ENCODE results near the gene SORCS3. TPM values are rescaled to one million over a fixed set of nuclear protein-coding genes. Genes with fewer than 3 reads are reported as not detected.

Gene SORCS3
- total and polyA plus RNA-seq, 2 of the 4 experiments (the other 2 are of a cell fraction), result not detected

GRCh38 chr10:104920476-104920875 lies 279.4 kb downstream of the SORCS3 start:
- H3K27me3 ChIP-seq (ENCODE audit: control insufficient read depth, insufficient read depth, low read length), result no peaks in the 10 kb centered on the region
- BruUV-seq (replicated peaks), result no TSS peak
- no peak overlapping the region for H3K4me3 ChIP-seq (ENCODE audit: insufficient read depth, low read depth, low read length)
- H2BK20ac ChIP-seq (ENCODE audit: low read depth, low read length), result no peak overlapping the region
- H3K56ac ChIP-seq (ENCODE audit: extremely low read depth, insufficient read depth, low read length), result no peak overlapping the region
- no peak overlapping the region for H2AFZ ChIP-seq (replicated peaks; ENCODE audit: low read length, poor library complexity)
- no peak overlapping the region for H3K23ac ChIP-seq (ENCODE audit: low read depth, low read length)
- in situ Hi-C loops (cut with MboI; ENCODE audit: low sequenced_read_pairs), result no loop called here
- no peak overlapping the region for H2AK9ac ChIP-seq (replicated peaks; ENCODE audit: low read depth, low read length, poor library complexity)
- POLR2A ChIA-PET (ENCODE audit: unreplicated experiment), result no interaction called here
- peaks cover 13% of the 10 kb centered on the region; the same call in 1 of the 2 replicates for H3K9me3 ChIP-seq (ENCODE audit: control insufficient read depth, insufficient read depth, low read length)
- intact Hi-C loops (cut with micrococcal nuclease), result no loop called here
- DNase-seq, result no peak
- WGBS, 2 experiments (ENCODE audit: extremely low coverage in 2 of 2, insufficient read length in 1 of 2), result 0% methylated on average over 1 of the region's 2 CpGs; no CpG with 5 or more reads in 1 of the 2 experiments
- no peak overlapping the region for H3K18ac ChIP-seq (ENCODE audit: low read depth, low read length)
- TF ChIP-seq RFX5 (IDR thresholded peaks at IDR 0.05; ENCODE audit: low read depth, low read length) (no peak), RAD21 (IDR thresholded peaks at IDR 0.05; ENCODE audit: low read length) (no peak), BHLHE40 (IDR thresholded peaks at IDR 0.05; ENCODE audit: low read depth, low read length) (no peak), POLR2A (IDR thresholded peaks at IDR 0.05; ENCODE audit: low read depth, low read length) (no peak), MAFK (IDR thresholded peaks at IDR 0.05; ENCODE audit: low read depth, low read length) (no peak), RCOR1 (IDR thresholded peaks at IDR 0.05; ENCODE audit: insufficient replicate concordance, low read length) (no peak), ELK1 (IDR thresholded peaks at IDR 0.05; ENCODE audit: borderline replicate concordance, low read depth, low read length) (no peak), CHD1 (IDR thresholded peaks at IDR 0.05; ENCODE audit: low read depth, low read length) (no peak), FOS (IDR thresholded peaks at IDR 0.05; ENCODE audit: low read depth, low read length) (no peak), NFE2L2 (IDR thresholded peaks at IDR 0.05; ENCODE audit: low read depth, low read length) (no peak), SMC3 (IDR thresholded peaks at IDR 0.05; ENCODE audit: low read depth, low read length) (no peak), CEBPB (IDR thresholded peaks at IDR 0.05; ENCODE audit: low read depth, low read length) (no peak), MXI1 (IDR thresholded peaks at IDR 0.05; ENCODE audit: borderline replicate concordance, low read depth, low read length) (no peak), MAZ (IDR thresholded peaks at IDR 0.05; ENCODE audit: borderline replicate concordance, low read depth, low read length) (no peak), CTCF (conservative IDR thresholded peaks at IDR 0.05; ENCODE audit: low read depth, low read length) (no peak)
- no peak overlapping the region for H2BK15ac ChIP-seq (ENCODE audit: low read depth, low read length)
- H2BK5ac ChIP-seq (ENCODE audit: low read depth, low read length, poor library complexity, severe bottlenecking), result no peak overlapping the region
- H3K9me1 ChIP-seq (ENCODE audit: insufficient read depth, low read length), result no peaks in the 10 kb centered on the region
- no peak overlapping the region for H3K9ac ChIP-seq (ENCODE audit: low read depth, low read length)
- H3K4me1 ChIP-seq (ENCODE audit: control insufficient read depth, insufficient read depth, low read length), result no peaks in the 10 kb centered on the region
- H3K4me2 ChIP-seq (ENCODE audit: low read depth, low read length), result no peak overlapping the region
- no peak overlapping the region for H3K4ac ChIP-seq (ENCODE audit: low read depth, low read length)
- dilution Hi-C loops (cut with HindIII; ENCODE audit: low sequenced_read_pairs, unreplicated experiment), result no loop called here
- no peak overlapping the region for H3K14ac ChIP-seq (replicated peaks; ENCODE audit: low read depth, low read length)
- H2BK120ac ChIP-seq (ENCODE audit: low read depth, low read length), result no peak overlapping the region
- H2AK5ac ChIP-seq (ENCODE audit: low read depth, low read length), result no peak overlapping the region
- no peaks in the 10 kb centered on the region for H3K79me1 ChIP-seq (ENCODE audit: low read depth in 1 of 2, low read length in 2 of 2)
- H4K5ac ChIP-seq (ENCODE audit: low read depth, low read length), result no peak overlapping the region
- no peaks in the 10 kb centered on the region for H3K36me3 ChIP-seq (ENCODE audit: control insufficient read depth, insufficient read depth, low read length)
- no peak overlapping the region for H4K91ac ChIP-seq (ENCODE audit: insufficient read depth, low read depth, low read length)
- H4K8ac ChIP-seq (ENCODE audit: low read depth in 2 of 2, low read length in 2 of 2), result no peak overlapping the region
- H4K20me1 ChIP-seq (ENCODE audit: insufficient read depth, low read length), result no peaks in the 10 kb centered on the region
- no peak for ATAC-seq (ENCODE audit: low read depth)
- no peak overlapping the region for H3K27ac ChIP-seq (ENCODE audit: insufficient read depth, low read length)
- CTCF ChIA-PET, result no interaction called here

Measured in IMR-90 (cell line).